ENCODE results near the gene RBMS1. TPM values are rescaled to one million over a fixed set of nuclear protein-coding genes. Genes with fewer than 3 reads are reported as not detected.

Gene RBMS1
- total and polyA plus RNA-seq, 2 of the 13 experiments (the other 11 are each of a cell fraction or from before 2014, with no cell fraction given): 55.5 to 110 TPM

- 0 out of 2 replicates have a peak, but pooled peaks have one; percentile 27 for TF ChIP-seq U2AF2 (IDR thresholded peaks at IDR 0.05; ENCODE audit: low read depth, low read length)
- no peak for TF ChIP-seq ARNT (IDR thresholded peaks at IDR 0.05)
- TF ChIP-seq ZNF136 (CRISPR knock-in tag; IDR thresholded peaks at IDR 0.05; ENCODE audit: low read depth): peak; percentile 56; the same call in 1 of the 2 replicates
- TF ChIP-seq, protein P1, sequence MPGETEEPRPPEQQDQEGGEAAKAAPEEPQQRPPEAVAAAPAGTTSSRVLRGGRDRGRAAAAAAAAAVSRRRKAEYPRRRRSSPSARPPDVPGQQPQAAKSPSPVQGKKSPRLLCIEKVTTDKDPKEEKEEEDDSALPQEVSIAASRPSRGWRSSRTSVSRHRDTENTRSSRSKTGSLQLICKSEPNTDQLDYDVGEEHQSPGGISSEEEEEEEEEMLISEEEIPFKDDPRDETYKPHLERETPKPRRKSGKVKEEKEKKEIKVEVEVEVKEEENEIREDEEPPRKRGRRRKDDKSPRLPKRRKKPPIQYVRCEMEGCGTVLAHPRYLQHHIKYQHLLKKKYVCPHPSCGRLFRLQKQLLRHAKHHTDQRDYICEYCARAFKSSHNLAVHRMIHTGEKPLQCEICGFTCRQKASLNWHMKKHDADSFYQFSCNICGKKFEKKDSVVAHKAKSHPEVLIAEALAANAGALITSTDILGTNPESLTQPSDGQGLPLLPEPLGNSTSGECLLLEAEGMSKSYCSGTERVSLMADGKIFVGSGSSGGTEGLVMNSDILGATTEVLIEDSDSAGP (CRISPR knock-in tag; IDR thresholded peaks at IDR 0.05; ENCODE audit: borderline replicate concordance): peak; percentile 88
- TF ChIP-seq ZNF883 (CRISPR knock-in tag; IDR thresholded peaks at IDR 0.05; ENCODE audit: not compliant biosample characterization): no peak
- TF ChIP-seq ZNF605 (CRISPR knock-in tag; IDR thresholded peaks at IDR 0.05): peak; percentile 67
- TF ChIP-seq SMC3 (IDR thresholded peaks at IDR 0.05; ENCODE audit: low read length): peak; percentile 25; the same call in 1 of the 2 replicates
- 0 out of 2 replicates have a peak, but pooled peaks have one; percentile 47 for TF ChIP-seq ZNF280B (CRISPR knock-in tag; IDR thresholded peaks at IDR 0.05; ENCODE audit: borderline replicate concordance)
- TF ChIP-seq NFYB (CRISPR knock-in tag; IDR thresholded peaks at IDR 0.05): no peak
- 0 out of 2 replicates have a peak, but pooled peaks have one; percentile 20 for TF ChIP-seq TBP (CRISPR knock-in tag; IDR thresholded peaks at IDR 0.05)
- peak; percentile 67 for TF ChIP-seq FOXC1 (CRISPR knock-in tag; IDR thresholded peaks at IDR 0.05; ENCODE audit: borderline replicate concordance)
- peak; percentile 81; the same call in 1 of the 2 replicates for TF ChIP-seq FIP1L1 (IDR thresholded peaks at IDR 0.05; ENCODE audit: borderline replicate concordance, insufficient read depth, low read depth, low read length)
- peak; percentile 14; the same call in 1 of the 2 replicates for TF ChIP-seq ZNF143 (CRISPR knock-in tag; IDR thresholded peaks at IDR 0.05)
- TF ChIP-seq ZNF230 (CRISPR knock-in tag; IDR thresholded peaks at IDR 0.05): peak; percentile 92
- TF ChIP-seq HCFC1 (IDR thresholded peaks at IDR 0.05; ENCODE audit: low read depth, low read length): 0 out of 2 replicates have a peak, but pooled peaks have one; percentile 23
- TF ChIP-seq HDAC6 (IDR thresholded peaks at IDR 0.05; ENCODE audit: low read depth, low read length): no peak
- TF ChIP-seq, protein P2, sequence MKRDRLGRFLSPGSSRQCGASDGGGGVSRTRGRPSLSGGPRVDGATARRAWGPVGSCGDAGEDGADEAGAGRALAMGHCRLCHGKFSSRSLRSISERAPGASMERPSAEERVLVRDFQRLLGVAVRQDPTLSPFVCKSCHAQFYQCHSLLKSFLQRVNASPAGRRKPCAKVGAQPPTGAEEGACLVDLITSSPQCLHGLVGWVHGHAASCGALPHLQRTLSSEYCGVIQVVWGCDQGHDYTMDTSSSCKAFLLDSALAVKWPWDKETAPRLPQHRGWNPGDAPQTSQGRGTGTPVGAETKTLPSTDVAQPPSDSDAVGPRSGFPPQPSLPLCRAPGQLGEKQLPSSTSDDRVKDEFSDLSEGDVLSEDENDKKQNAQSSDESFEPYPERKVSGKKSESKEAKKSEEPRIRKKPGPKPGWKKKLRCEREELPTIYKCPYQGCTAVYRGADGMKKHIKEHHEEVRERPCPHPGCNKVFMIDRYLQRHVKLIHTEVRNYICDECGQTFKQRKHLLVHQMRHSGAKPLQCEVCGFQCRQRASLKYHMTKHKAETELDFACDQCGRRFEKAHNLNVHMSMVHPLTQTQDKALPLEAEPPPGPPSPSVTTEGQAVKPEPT (CRISPR knock-in tag; IDR thresholded peaks at IDR 0.05; ENCODE audit: low read depth): peak; percentile 76; the same call in 1 of the 2 replicates
- peak; percentile 64; the same call in 1 of the 2 replicates for TF ChIP-seq SAFB2 (CRISPR knock-in tag; IDR thresholded peaks at IDR 0.05; ENCODE audit: borderline replicate concordance, low read depth)
- no peak for TF ChIP-seq THRA (CRISPR knock-in tag; IDR thresholded peaks at IDR 0.05; ENCODE audit: borderline replicate concordance)
- TF ChIP-seq ZBTB34 (CRISPR knock-in tag; IDR thresholded peaks at IDR 0.05): peak; percentile 37; the same call in 1 of the 2 replicates
- peak; percentile 88 for TF ChIP-seq TARDBP (CRISPR knock-in tag; IDR thresholded peaks at IDR 0.05)
These were observed 223.6 kb downstream of the RBMS1 start (continued) for GRCh38 chr2:160269803-160270570.

Measured in HepG2 (cell line).